ENCODE measurements around the gene TTC27. TPM values are rescaled to one million over a fixed set of nuclear protein-coding genes. Genes with fewer than 3 reads are reported as not detected.

The TTC27 gene
- total RNA-seq, 2 donors from 2014 or later: 11.9 to 23.2 TPM

GRCh38 chr2:32614084-32614483 lies 13.8 kb upstream of the TTC27 start:
- no peaks in the 10 kb centered on the region for H3K36me3 ChIP-seq
- no peak for DNase-seq (ENCODE audit: low spot score)

GRCh38 chr2:32617599-32618189 lies 10.2 kb upstream of the TTC27 start:
- ATAC-seq (ENCODE audit: insufficient number of reproducible peaks, low FRiP score, low read depth): no peak
- Histone ChIP-seq H3K4me3 (no peak overlapping the region), H3K27ac (no peak overlapping the region), H3K27me3 (replicated peaks; ENCODE audit: insufficient read depth) (no peaks in the 10 kb centered on the region), H3K36me3 (no peaks in the 10 kb centered on the region), H3K4me1 (ENCODE audit: control insufficient read depth in 1 of 2, low read depth in 2 of 2) (peaks cover 19 to 33% of the 10 kb centered on the region in 2 donors), H3K9me3 (no peaks in the 10 kb centered on the region)
- TF ChIP-seq CTCF (IDR thresholded peaks at IDR 0.05): no peak
- DNase-seq (ENCODE audit: low spot score): no peak

More at GRCh38 chr2:32614084-32614483, 13.8 kb upstream of the TTC27 start:
- no peak for ATAC-seq (ENCODE audit: insufficient number of reproducible peaks, low FRiP score, low read depth)
- H3K27me3 ChIP-seq (replicated peaks; ENCODE audit: insufficient read depth): no peaks in the 10 kb centered on the region
- H3K4me3 ChIP-seq: no peak overlapping the region
- TF ChIP-seq CTCF (IDR thresholded peaks at IDR 0.05): no peak
- H3K4me1 ChIP-seq (ENCODE audit: control insufficient read depth in 1 of 2, low read depth in 2 of 2): peaks cover 3 to 8% of the 10 kb centered on the region in 2 donors
- H3K9me3 ChIP-seq: no peaks in the 10 kb centered on the region
- H3K27ac ChIP-seq: no peak overlapping the region

DNA sequence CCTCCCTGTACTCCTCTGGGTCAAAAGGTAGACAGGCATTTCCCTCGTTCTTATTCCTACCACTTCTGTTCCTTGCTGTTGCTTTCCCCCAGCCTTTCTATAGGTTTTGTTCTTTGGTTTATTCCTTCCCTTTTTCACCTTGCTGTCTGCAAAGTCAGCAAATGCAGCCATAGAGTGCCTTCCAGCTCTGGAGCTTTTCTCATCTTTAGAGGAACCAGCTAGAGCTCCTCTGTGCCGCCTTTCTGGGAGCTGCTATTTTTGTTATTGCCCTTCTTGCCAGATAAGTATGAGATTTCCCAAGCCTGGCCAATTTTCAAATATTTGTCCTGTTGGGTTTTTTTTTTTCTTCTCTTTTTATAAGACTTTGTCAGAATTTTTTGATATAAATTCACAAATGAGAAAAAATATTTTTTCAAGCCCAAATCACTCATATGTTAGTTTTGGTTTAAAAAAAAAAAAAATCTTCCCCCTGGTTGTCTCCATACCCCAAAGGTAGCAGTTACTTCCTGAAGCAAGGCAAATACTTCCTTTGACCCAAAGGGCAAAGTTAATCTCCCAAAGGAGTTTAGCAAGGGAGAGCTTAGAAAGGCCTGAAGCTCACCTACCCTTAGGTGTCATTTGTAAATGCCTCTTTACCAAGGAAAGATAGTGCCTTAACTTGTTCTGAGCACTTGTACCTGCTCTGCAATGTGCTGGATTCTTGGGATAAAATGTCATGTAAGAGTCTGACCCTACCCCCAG lies 5.1 kb upstream of the TTC27 start:
- peak overlapping the region; percentile 70 to 75 for H3K27ac ChIP-seq
- H3K36me3 ChIP-seq: no peaks in the 10 kb centered on the region
- H3K27me3 ChIP-seq (replicated peaks; ENCODE audit: insufficient read depth): no peaks in the 10 kb centered on the region
- TF ChIP-seq CTCF (IDR thresholded peaks at IDR 0.05): no peak
- no peaks in the 10 kb centered on the region for H3K9me3 ChIP-seq
- H3K4me1 ChIP-seq (ENCODE audit: control insufficient read depth in 1 of 2, low read depth in 2 of 2): peaks cover 25 to 47% of the 10 kb centered on the region in 2 donors
- peak overlapping the region; percentile 15 for H3K4me3 ChIP-seq
- ATAC-seq (ENCODE audit: insufficient number of reproducible peaks, low FRiP score, low read depth) (no peak), DNase-seq (ENCODE audit: low spot score) (no peak)

DNA sequence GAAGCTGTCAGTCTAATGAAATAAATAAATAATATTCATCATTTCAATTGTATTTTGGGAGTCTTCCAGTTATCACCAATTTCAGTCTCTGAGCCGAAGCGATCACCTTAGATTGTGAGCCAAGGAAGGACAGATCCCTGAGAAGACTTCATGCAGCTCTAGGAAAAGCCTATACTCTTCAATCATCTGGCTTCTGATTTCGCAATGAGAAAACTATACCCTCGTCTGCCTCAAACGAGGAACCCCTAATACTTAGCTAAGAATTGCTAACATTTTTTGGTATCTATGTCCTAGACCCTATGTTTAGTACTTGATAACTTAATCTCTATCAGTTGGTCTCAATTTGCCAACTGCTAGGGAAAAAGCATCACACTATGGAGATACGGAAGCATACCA lies 4.5 kb upstream of the TTC27 start:
- H3K27ac ChIP-seq: peak overlapping the region; percentile 64 to 70
- TF ChIP-seq CTCF (IDR thresholded peaks at IDR 0.05): no peak

GRCh38 chr2:32624812-32625211 lies 3.0 kb upstream of the TTC27 start:
- Histone ChIP-seq H3K27ac (no peak overlapping the region), H3K4me3 (no peak overlapping the region), H3K36me3 (no peaks in the 10 kb centered on the region), H3K9me3 (no peaks in the 10 kb centered on the region), H3K27me3 (replicated peaks; ENCODE audit: insufficient read depth) (no peaks in the 10 kb centered on the region), H3K4me1 (ENCODE audit: control insufficient read depth in 1 of 2, low read depth in 2 of 2) (peaks cover 21 to 43% of the 10 kb centered on the region in 2 donors)
- TF ChIP-seq CTCF (IDR thresholded peaks at IDR 0.05): no peak
- ATAC-seq (ENCODE audit: insufficient number of reproducible peaks, low FRiP score, low read depth) (no peak), DNase-seq (ENCODE audit: low spot score) (no peak)

More for the DNA sequence above, 4.5 kb upstream of the TTC27 start:
- no peaks in the 10 kb centered on the region for H3K27me3 ChIP-seq (replicated peaks; ENCODE audit: insufficient read depth)
- H3K4me3 ChIP-seq: no peak overlapping the region
- DNase-seq (ENCODE audit: low spot score): no peak
- no peaks in the 10 kb centered on the region for H3K36me3 ChIP-seq
- no peaks in the 10 kb centered on the region for H3K9me3 ChIP-seq
- ATAC-seq (ENCODE audit: insufficient number of reproducible peaks, low FRiP score, low read depth): no peak
- peaks cover 25 to 47% of the 10 kb centered on the region in 2 donors for H3K4me1 ChIP-seq (ENCODE audit: control insufficient read depth in 1 of 2, low read depth in 2 of 2)

All from thoracic aorta (tissue), 2 donors.